DMS79 (cell line): ENCODE measurements around the gene HORMAD2.

Experiments
- DNase-seq: peaks from one replicate; lab custom pipeline; 2025; lab: John Stamatoyannopoulos, UW

The HORMAD2 gene

GRCh38 chr22:30167734-30168133 is 87.5 kb downstream of the HORMAD2 start:
- DNase-seq: no peak

DNA sequence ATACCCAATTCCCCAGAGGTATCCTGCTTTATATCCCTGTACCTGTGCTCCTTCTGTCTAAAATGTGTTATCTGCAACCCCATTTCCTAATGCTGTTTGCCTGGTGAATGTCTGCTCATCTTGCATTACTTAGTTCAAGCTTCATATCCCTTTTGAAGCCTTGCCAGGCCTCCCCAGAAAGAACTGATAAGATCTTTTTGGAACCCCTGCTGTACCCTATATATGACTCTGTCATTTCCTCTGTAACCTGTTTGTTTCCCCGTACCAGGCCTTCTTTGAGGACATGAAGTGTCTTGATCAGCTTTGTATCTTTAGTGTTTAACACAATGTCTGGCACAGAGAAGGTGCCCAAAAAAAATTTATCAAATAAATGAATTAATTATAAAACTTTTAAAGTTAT is 88.7 kb downstream of the HORMAD2 start:
- DNase-seq: no peak

DNA sequence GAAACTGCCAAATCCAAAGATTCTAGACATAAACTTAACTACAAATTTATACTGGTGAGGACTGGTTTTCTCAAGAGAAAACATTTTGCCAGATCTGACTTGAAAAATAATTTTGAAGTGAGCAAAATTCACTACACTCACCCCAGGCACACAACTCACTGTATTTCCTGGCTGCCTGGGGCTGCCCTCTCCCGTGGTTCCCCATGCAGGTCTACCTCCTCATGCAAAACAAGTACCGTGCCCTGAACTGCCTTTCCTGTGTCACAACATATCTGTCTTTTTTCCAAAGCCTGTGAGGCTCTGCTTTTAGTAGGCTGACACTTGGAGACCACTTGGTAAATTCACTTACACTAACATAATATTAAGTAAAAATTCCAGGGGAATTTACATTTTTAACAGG is 89.9 kb downstream of the HORMAD2 start:
- DNase-seq: no peak

GRCh38 chr22:30171008-30171407 is 90.7 kb downstream of the HORMAD2 start:
- DNase-seq: no peak

DNA sequence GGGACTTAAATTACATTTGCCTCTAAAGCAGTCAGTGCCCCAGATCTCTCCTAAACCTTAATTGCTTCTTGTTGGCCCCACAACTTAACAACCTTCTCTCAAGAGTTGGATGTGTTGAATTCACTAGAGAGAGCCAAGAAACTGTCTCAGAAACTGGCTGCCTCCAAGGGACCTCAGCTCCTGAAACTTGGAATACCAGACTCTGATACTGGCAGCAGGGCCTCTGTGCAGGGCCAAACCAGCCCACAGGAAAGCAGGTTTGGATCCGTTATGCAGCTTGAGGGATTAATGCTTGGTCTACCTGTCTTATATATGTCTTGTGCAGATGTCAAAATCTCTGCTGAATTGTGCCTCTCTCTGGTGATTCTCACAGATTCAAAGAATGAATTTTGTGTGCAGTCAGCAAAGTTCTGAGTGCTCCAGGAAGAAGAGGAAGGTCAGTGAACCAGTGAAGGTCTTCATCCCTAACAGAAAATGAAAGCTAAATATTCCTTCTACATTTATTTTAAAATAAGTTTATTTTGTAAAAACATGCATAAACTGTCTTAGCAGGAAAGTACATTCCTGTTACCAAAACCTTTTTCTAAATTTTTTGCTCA is 95.5 kb downstream of the HORMAD2 start:
- no peak for DNase-seq

DNA sequence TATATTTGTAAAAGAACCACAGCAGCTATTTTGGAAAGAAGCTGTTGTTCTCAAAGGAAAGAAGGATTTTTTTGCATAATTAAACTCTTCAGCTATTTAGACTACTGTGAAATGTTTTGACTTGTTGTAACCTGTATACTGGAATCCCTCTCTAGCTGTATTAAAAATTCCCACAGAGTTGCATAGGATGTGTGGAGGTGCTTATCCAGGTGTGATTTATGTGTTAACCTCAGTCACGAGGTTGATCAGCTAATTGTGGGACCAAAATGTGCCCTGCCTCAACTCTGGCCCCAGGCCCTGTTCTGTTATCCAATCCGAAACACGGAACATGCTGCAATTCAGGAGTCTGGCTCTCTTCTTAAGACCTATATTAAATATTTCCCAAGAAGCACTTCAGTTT is 96.2 kb downstream of the HORMAD2 start:
- DNase-seq: no peak

DNA sequence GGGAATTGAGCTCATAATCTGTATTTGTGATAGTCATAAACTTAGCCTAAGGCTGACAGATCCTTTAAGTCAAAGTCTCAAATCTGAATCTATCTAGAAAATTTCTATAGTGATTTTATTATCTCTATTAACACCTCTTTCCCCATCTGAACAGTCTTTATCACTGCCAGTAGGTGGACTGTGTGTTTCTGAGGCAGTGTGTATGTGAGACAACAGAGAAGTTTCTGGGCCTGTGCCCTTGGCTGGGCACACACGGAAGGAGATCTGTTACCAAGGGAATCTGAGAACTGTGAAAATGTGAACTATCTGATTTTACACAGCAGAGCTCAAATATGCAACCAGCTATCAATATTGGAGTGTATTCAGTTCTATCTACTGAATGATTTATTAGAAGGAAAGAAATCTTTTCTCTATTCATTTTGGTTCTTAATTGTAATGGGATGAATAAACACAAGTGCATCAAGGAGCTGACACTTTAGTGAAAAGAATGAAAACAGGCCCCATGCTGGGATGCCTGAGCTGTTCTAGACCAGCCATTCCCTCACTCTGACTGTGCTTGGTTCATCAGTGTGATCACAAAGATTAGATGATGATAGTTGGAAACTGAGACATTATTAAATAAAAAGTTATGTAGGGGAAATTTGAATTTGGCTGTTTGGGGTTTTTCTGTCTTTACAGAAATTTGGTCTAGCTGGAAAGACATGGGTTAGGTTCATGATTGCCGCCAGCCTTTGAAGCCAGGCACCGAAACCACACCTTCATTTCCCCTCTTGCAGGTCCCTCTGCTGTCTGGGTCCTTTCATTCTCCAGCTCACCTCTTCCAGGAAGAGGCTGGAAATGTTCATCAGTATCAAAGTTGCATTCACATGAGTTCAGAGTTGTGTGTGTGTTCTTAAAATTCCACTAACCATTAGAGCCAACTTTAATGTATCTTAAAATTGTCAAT is 98.2 kb downstream of the HORMAD2 start:
- no peak for DNase-seq

DNA sequence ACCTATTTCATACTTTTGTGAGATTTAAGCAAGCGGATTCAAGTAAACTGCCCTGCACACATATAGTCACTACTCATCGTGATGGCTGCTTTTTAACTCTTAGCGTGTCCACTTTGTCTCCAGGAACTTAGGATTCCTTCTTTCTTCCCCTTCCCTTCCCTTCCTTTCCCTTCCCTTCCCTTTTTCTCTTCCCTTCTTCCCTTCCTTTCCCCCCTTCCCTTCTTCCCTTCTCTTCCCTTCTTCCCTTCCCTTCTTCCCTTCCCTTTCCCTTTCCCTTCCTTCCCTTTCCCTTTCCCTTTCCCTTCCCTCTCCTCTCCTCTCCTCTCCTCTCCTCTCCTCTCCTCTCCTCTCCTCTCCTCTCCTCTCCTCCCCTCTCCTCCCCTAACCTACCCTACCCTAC is 100.4 kb downstream of the HORMAD2 start:
- DNase-seq: no peak

GRCh38 chr22:30181459-30182349 is 101.4 kb downstream of the HORMAD2 start:
- DNase-seq: no peak

DNA sequence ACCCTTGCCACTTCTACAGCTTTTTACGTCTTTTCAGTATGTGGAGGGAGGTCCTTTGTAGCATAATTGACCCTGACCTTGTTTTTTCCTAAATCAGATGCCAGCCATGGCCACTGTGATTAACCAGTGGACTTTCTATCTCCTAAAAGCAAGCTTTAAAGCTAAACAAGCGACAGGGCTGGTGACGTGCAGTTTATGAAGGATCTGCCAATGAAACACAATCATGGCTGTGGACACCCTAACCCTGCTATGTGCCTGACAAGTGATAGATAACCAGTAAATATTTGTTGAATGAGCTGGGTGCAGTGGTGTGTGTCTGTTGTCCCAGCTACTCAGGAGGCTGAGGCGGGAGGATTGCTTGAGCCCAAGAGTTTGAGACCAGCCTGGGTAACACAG is 102.1 kb downstream of the HORMAD2 start:
- no peak for DNase-seq

GRCh38 chr22:30182815-30183214 is 102.6 kb downstream of the HORMAD2 start:
- no peak for DNase-seq

- no peak for DNase-seq
Measured at GRCh38 chr22:30183271-30183670, 103.0 kb downstream of the HORMAD2 start.

DNA sequence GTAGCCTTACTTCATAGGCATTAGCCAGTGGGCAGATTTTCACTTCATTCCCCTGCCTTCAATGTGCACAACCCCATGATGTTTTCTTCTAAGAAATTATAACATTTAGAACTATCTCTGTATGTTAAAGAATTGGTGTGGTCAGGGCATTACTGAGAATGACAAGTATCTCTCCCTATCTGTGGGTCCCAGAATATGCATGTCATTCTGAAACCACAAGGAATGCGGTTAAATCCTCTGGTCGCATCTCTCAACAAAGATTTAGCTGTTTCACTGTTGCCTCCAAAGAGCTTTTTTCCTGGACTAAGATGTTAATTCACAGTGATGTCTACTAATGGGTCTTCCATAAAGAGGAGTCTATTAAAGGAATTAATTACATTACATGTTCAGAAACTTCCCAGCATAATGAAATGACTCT is 103.6 kb downstream of the HORMAD2 start:
- DNase-seq: no peak

DNA sequence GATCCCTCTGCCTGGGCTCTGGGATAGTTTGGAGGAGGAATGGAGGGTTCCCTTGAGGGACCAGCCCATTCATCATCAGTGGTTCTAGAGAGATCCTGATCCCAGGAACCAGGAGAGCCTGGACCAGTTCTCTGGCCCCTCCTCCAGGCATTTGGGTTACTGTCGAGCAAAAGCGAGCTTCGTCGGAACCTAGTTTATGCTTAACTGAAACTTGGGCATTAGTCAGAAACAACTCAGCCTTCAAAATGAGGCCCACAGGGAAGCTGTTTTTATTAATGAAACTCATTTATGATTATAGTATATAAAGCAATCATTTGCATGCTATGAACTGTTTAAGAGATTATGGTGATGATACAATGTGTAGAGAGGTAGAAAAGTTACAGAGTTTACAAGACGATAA is 104.9 kb downstream of the HORMAD2 start:
- no peak for DNase-seq

DNA sequence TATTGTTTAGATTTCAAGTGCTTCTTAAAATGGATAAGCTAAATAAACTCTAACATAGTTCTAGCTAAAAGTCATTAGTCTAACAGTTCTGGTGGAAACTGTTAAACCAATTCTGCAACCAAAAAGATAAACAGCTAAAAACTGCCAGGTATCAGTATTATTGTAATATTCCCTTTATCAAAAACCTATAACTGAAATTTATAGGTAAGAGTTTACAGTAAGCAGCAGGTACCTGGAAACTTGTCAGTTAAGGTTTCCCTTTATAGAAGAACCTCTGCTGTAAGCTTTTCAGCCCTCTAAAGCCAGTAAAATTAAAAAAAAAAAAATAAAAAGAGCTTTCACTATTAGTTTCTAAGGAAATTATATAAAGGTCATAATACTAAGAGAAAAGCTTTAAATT is 105.3 kb downstream of the HORMAD2 start:
- DNase-seq: no peak

DNA sequence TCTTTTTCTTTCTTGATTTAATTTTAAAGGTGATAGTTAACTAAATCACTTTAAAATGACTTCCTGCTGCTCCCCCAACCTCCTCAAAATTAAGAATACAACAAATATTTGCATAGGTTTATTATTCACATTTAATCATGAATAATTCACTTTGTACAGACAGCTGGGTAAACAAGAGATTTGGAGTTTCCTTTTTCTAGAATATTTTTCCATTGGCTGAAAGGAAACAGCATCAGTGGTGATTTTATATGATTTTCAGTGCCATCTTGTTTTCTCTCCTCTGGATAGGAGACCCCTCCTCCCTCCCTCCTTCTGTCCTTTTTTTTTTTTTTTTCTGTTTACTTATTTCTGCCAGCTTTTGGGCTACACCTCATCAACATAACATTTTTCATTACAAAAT is 105.8 kb downstream of the HORMAD2 start:
- DNase-seq: no peak

DNA sequence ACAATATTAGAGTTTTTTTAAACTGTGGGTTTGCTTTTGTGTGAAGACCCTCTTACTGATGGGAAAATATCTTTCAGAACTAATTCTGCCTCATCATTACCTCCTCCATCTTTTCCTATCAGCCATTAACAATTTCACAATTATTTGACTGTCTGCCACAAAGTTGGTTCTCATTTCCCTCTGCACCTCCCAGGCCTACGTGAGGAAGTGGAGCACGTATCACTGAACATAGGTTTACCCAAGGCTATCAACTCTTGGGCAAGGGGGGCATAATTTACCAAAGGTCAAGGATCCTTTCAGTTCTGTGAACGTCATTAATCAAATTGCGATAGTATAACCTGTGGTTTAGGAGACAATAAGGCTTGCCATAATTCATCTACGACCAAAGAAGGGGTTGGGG is 106.2 kb downstream of the HORMAD2 start:
- DNase-seq: no peak

- DNase-seq: no peak
Measured at GRCh38 chr22:30187094-30187493, 106.8 kb downstream of the HORMAD2 start.

- DNase-seq: no peak
Measured at GRCh38 chr22:30187529-30188407, 107.5 kb downstream of the HORMAD2 start.

- no peak for DNase-seq
Measured at GRCh38 chr22:30188911-30189310, 108.6 kb downstream of the HORMAD2 start.

DNA sequence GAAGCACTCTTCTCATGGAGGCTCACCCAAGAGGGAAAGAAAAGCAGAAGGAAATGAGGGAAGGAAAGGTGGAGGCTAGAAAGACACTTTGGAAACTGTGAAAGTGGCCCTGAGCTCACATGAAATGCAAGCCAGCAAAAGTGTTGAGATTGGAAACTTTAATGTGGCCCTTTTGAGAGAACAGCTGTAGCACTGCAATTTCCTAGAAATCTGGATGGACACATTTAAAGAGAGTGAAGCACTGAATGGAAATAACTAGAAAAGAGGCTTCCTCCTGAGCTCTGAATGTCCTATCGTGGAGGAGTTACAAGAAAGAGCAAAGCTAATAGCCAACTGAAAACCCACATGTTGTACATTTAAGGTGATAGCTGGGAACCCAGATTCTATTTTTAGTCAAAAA is 110.3 kb downstream of the HORMAD2 start:
- DNase-seq: no peak
